Anterior cingulate cortex (tissue), 58 donors: ENCODE measurements around the gene TRIM22.

Experiments used
- DNase-seq, 58 donors: peaks; one replicate each; lab custom pipeline; 2025; lab: John Stamatoyannopoulos, UW

TRIM22 gene

DNA sequence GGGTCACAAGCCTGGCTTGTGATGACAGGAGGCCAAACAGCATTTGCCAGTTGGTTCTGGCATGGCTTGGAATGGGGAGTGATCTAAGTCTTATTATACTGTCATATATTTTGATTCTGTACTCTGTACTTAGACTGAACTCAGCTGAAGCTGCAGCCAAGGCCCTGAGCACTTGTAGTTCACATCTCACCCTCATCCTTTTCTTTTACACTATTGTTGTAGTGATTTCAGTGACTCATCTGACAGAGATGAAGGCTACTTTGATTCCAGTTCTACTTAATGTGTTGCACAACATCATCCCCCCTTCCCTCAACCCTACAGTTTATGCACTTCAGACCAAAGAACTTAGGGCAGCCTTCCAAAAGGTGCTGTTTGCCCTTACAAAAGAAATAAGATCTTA, 47.5 kb downstream of the TRIM22 start:
- DNase-seq = no peak

DNA sequence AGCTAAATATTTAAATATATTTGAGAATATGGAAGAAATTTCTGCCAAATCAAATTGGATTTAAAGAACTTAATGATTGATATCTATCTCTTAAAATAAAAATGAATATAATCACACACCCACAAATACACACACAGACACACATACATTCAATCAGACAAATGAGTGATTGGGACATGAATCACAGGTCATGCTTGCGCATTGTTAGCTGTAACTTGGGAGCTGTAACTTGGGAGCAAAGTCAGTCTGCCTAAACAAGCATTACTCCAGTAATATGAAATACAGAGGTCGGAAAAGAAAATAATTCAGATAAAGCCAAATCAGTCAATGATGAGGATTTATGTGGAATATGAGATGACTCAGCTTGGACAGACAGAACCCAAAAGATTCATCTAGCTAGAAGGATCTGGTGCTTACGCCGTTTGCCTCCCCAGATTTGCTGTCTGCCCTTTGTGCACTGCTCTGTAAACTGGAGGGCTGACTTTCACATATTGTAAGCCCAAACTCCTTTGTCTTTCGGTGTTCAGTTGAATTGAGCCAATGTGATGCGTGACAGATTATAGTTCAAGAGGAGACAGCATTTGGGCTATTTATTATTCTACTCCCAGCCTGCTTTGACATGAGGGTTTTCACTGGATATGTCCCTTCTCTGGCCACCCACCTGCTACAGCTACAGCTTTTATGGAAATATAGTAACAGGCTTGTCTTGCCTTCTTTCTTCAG, 48.2 kb downstream of the TRIM22 start:
- no peak for DNase-seq

DNA sequence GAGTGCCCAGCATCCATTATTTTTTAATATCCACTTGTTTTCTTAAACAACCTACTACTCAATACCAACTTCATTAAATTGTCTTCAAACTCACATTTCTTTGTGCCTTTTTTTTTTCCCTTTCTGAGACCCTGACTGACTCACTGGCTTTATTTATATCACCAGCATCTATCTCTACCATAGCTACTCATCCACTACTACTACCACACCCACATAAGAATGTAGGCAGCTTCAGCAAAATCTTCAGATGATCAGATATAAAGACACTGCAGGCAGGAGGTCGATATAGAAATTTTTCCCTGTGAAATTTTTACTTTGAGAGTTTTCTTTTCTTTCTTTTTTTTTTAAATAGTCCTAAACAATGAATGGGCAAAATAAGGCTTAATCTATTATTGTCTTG, 48.8 kb downstream of the TRIM22 start:
- no peak for DNase-seq

DNA sequence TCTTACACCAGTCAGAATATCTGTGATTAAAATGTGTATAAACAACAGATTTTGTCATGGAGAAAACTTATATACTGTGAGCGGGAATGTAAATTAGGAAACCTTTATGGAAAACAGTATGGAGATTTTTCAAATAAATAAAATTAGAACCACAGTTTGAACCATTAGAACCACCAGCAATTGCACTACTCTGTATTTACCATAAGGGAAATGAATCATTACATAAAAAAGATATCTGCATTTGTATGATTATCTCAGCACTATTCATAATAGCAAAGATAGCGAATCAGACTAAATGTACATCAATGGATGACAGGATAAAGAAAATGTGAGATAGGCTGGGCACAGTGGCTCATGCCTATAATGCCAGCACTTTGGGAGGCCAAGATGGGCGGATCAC, 57.0 kb downstream of the TRIM22 start:
- DNase-seq = no peak

DNA sequence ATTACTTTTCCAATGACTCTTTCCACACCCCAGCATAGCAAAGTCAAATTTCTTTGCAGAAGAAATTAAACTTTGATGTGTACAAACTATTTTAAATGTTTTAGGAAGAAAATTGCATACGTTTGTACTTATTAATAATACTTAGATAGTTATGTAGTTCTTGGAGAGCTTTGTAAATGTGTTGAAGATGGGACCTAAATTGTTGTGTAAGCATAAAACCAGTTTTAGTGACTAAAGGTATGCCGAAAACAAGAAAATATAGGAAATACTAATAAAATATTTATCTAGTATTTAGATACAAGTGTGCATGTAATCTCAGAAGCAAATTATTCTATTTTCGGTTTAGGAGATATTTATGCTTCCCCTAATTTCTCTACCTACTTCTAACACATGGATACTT, 60.2 kb downstream of the TRIM22 start:
- no peak for DNase-seq

DNA sequence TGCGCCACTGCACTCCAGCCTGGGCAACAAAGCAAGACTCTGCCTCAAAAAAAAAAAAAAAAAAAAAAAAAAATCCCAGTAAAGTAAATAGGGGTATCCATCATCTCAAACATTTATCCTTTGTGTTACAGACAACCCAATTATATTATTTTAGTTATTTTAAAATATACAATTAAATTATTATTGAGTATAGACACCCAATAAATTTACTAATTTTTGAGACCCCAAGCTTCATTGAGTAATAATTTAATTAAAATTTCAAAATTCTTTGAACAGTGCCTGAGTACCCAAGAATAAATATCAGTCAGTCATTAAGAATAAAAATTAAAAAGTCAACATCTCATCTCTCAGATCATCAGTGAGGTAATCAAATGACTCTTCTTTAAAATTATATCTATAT, 64.4 kb downstream of the TRIM22 start, which contains the start of gene OR52N4:
Gene OR52N4, plus strand, starts transcription at position 301 of the 400 bp plus-strand sequence. CDS start 498 bp downstream, outside the sequence.
- no peak for DNase-seq
